PC-3 (cell line): ENCODE data around the gene KLF16. TPM values are rescaled to one million over a fixed set of nuclear protein-coding genes. Genes with fewer than 3 reads are reported as not detected.

Source experiments
- ATAC-seq: fragments of 200-7000 bp; cut with Tn5 transposase; 2 replicates; pipeline ENCODE4 v1.9.1; 2020; ENCODE audit warnings: mild to moderate bottlenecking, moderate library complexity
- BruUV-seq: library from RNA; stranded (reverse); fragments of 400-500 nt; replicated peaks from 2 replicates; lab custom pipeline; 2021; lab: Mats Ljungman, UMichigan
- CTCF ChIA-PET: fragments of 300-600 bp; sonication (Branson Sonifier 250); formaldehyde crosslinking; loops from one replicate; lab custom pipeline; 2022; ENCODE audit warnings: antibody characterized with exemption; lab: Charles Lee
- POLR2A ChIA-PET: fragments of 300-600 bp; sonication (Branson Sonifier 250); formaldehyde crosslinking; loops from one replicate; lab custom pipeline; 2022; ENCODE audit warnings: antibody characterized with exemption; ENCODE audit not compliant: unreplicated experiment; lab: Charles Lee
- DNase-seq: peaks from one replicate; pipeline ENCODE4 v3.0.0-alpha.2; 2015
- H2AFZ ChIP-seq: fragments of 300-600 bp; sonication (generic); 2 replicates; pipeline ENCODE4 v1.6.0; 2016; ENCODE audit warnings: antibody characterized with exemption, low read length
- H3F3A ChIP-seq: fragments of 300-600 bp; sonication (generic); one replicate; pipeline ENCODE4 v1.6.0; 2017; ENCODE audit warnings: antibody characterized with exemption, low read length, control low read depth, mild to moderate bottlenecking; ENCODE audit not compliant: unreplicated experiment
- H3K27ac ChIP-seq: fragments of 300-600 bp; sonication (generic); 2 replicates; pipeline ENCODE4 v1.5.1; 2016; ENCODE audit warnings: mild to moderate bottlenecking, low read length
- H3K27me3 ChIP-seq: fragments of 300-600 bp; sonication (generic); 2 replicates; pipeline ENCODE4 v1.6.1; 2016; ENCODE audit warnings: low read length, mixed read lengths
- H3K36me3 ChIP-seq: fragments of 300-600 bp; sonication (generic); 2 replicates; pipeline ENCODE4 v1.6.1; 2016; ENCODE audit warnings: low read depth, mixed run types, low read length, mixed read lengths
- H3K4me1 ChIP-seq: fragments of 300-600 bp; sonication (generic); 2 replicates; pipeline ENCODE4 v1.5.1; 2016; ENCODE audit warnings: low read length; ENCODE audit not compliant: insufficient read depth
- H3K4me2 ChIP-seq: fragments of 300-600 bp; sonication (generic); 2 replicates; pipeline ENCODE4 v1.6.0; 2016; ENCODE audit warnings: low read length
- H3K4me3 ChIP-seq: fragments of 300-600 bp; sonication (generic); 2 replicates; pipeline ENCODE4 v1.5.1; 2016; ENCODE audit warnings: mild to moderate bottlenecking, low read length, mixed read lengths
- H3K79me2 ChIP-seq: fragments of 300-600 bp; sonication (generic); 2 replicates; pipeline ENCODE4 v1.6.1; 2017; ENCODE audit warnings: low read length, mixed read lengths
- H3K9ac ChIP-seq: fragments of 300-600 bp; sonication (generic); 2 replicates; pipeline ENCODE4 v1.6.0; 2016; ENCODE audit warnings: mild to moderate bottlenecking, low read length
- H3K9me2 ChIP-seq: fragments of 300-600 bp; sonication (generic); replicated peaks from 2 replicates; pipeline ENCODE4 v1.6.1; 2016; ENCODE audit warnings: mixed run types, low read length, mixed read lengths
- H3K9me3 ChIP-seq: fragments of 300-600 bp; sonication (generic); 2 replicates; pipeline ENCODE4 v1.6.1; 2016; ENCODE audit warnings: low read length, mixed read lengths
- H4K20me1 ChIP-seq: fragments of 300-600 bp; sonication (generic); 2 replicates; pipeline ENCODE4 v1.6.1; 2016; ENCODE audit warnings: low read length, mixed read lengths
- CTCF ChIP-seq: fragments of 300-600 bp; sonication (generic); conservative IDR thresholded peaks from 2 replicates; pipeline ENCODE4 v1.5.1; 2017; ENCODE audit warnings: antibody characterized with exemption, low read depth, mild to moderate bottlenecking, low read length
- EZH2 ChIP-seq: fragments of 300-600 bp; sonication (generic); IDR thresholded peaks from one replicate; pipeline ENCODE4 v1.6.1; 2017; ENCODE audit warnings: antibody characterized with exemption, mild to moderate bottlenecking, low read length; ENCODE audit not compliant: unreplicated experiment
- EZH2phosphoT487 ChIP-seq: fragments of 300-600 bp; sonication (generic); IDR thresholded peaks from 2 replicates; pipeline ENCODE4 v1.6.1; 2018; ENCODE audit warnings: mild to moderate bottlenecking, antibody characterized with exemption, low read length, borderline replicate concordance
- intact Hi-C: fragments of 100-400 bp; cut with micrococcal nuclease; formaldehyde crosslinking; loops from 2 replicates; pipeline ENCODE4 v1.9.0; 2023
- total RNA-seq: library from RNA; depleted of rRNA; stranded (reverse); fragments of >200 nt; gene quantifications from 2 replicates; pipeline ENCODE4 v1.2.3, GENCODE V29; 2014

Gene KLF16
- total RNA-seq, 1 experiment from 2014 or later = 15.1 TPM

- BruUV-seq = no TSS peak
- Histone ChIP-seq H3K9me2 (no peaks in the 10 kb centered on the region), H3K27me3 (no peaks in the 10 kb centered on the region), H3K36me3 (no peaks in the 10 kb centered on the region; the same call in 1 of the 2 replicates), H2AFZ (no peak overlapping the region), H3K27ac (no peak overlapping the region), H3K4me2 (no peak overlapping the region), H3K4me1 (no peaks in the 10 kb centered on the region), H3K9me3 (no peaks in the 10 kb centered on the region), H3K79me2 (peaks cover 5% of the 10 kb centered on the region; the same call in 1 of the 2 replicates), H3F3A (no peaks in the 10 kb centered on the region), H3K4me3 (no peak overlapping the region), H4K20me1 (no peaks in the 10 kb centered on the region), H3K9ac (no peak overlapping the region)
- DNase-seq (no peak), ATAC-seq (no peak)
- CTCF ChIA-PET = no interaction called here
- intact Hi-C loops = no loop called here
- no peak for TF ChIP-seq EZH2
- no peak for TF ChIP-seq CTCF
- no peak for TF ChIP-seq EZH2phosphoT487
- POLR2A ChIA-PET = no interaction called here
Observed at GRCh38 chr19:1828279-1829238, 34.8 kb downstream of the KLF16 start.

GRCh38 chr19:1827566-1828278 lies 35.7 kb downstream of the KLF16 start:
- no peak for ATAC-seq
- no peak for DNase-seq
- POLR2A ChIA-PET = no interaction called here
- no peaks in the 10 kb centered on the region; the same call in 1 of the 2 replicates for H3K36me3 ChIP-seq
- no peak overlapping the region for H3K27ac ChIP-seq
- H3K9ac ChIP-seq = no peak overlapping the region
- TF ChIP-seq EZH2 (no peak), CTCF (no peak), EZH2phosphoT487 (no peak)
- intact Hi-C loops = no loop called here
- no peaks in the 10 kb centered on the region for H4K20me1 ChIP-seq
- no peaks in the 10 kb centered on the region for H3K9me2 ChIP-seq
- H3K79me2 ChIP-seq = peaks cover 5% of the 10 kb centered on the region; the same call in 1 of the 2 replicates
- no peak overlapping the region for H3K4me2 ChIP-seq
- CTCF ChIA-PET = no interaction called here
- no peaks in the 10 kb centered on the region for H3K27me3 ChIP-seq
- H3F3A ChIP-seq = no peaks in the 10 kb centered on the region
- H3K9me3 ChIP-seq = no peaks in the 10 kb centered on the region
- H3K4me3 ChIP-seq = no peak overlapping the region
- H2AFZ ChIP-seq = no peak overlapping the region
- no peaks in the 10 kb centered on the region for H3K4me1 ChIP-seq
- BruUV-seq = no TSS peak
